B cell (primary cell): Measurements from ENCODE around the gene STXBP1. TPM values are rescaled to one million over a fixed set of nuclear protein-coding genes. Genes with fewer than 3 reads are reported as not detected.

Experiments used
- ATAC-seq: fragments of 200-7000 bp; cut with Tn5 transposase; one replicate; pipeline ENCODE4 v1.10.0; 2021; ENCODE audit warnings: low read depth, mild to moderate bottlenecking, moderate number of reproducible peaks, moderate library complexity
- CTCF ChIA-PET: fragments of 350-600 bp; sonication (Branson Sonifier 250); formaldehyde crosslinking; loops from one replicate; lab custom pipeline; 2021; ENCODE audit warnings: antibody characterized with exemption, inconsistent platforms; lab: Charles Lee
- POLR2A ChIA-PET: fragments of 350-600 bp; sonication (Branson Sonifier 250); formaldehyde crosslinking; loops from one replicate; lab custom pipeline; 2021; ENCODE audit warnings: antibody characterized with exemption; lab: Charles Lee
- DNase-seq: peaks from one replicate; pipeline ENCODE4 v3.0.0; 2013
- H2AFZ ChIP-seq: 2 replicates; pipeline ENCODE4 v1.6.1; 2012; ENCODE audit warnings: mild to moderate bottlenecking, low read depth, low read length; ENCODE audit not compliant: insufficient read depth, poor library complexity, severe bottlenecking
- H3K27ac ChIP-seq, 2 donors: 1 replicate in 1 of 2; 2 replicates in 1 of 2; pipeline ENCODE4 v1.5.1; 2012 to 2013; ENCODE audit warnings: low read length in 2 of 2, mild to moderate bottlenecking in 2 of 2, moderate library complexity in 1 of 2
- H3K27me3 ChIP-seq, 4 experiments: fragments of 200-600 bp in 1 of 4; sonication (generic) in 1 of 4; replicated peaks in 1 of 4; 1 replicate in 2 of 4; 2 replicates in 2 of 4; pipeline versions ENCODE4 v1.6.1 to v1.7.0; 2013 to 2016; ENCODE audit warnings: low read length in 3 of 4, mild to moderate bottlenecking in 2 of 4, mixed read lengths in 1 of 4, moderate library complexity in 1 of 4; ENCODE audit not compliant: insufficient read depth in 4 of 4, control insufficient read depth in 3 of 4; ENCODE audit errors: control extremely low read depth in 1 of 4
- H3K36me3 ChIP-seq, 2 experiments: replicated peaks in 1 of 2; 1 replicate in 1 of 2; 2 replicates in 1 of 2; pipeline versions ENCODE4 v1.6.1 to v1.7.1; 2013; ENCODE audit warnings: low read length in 1 of 2; ENCODE audit not compliant: insufficient read depth in 2 of 2, control insufficient read depth in 1 of 2; ENCODE audit errors: control extremely low read depth in 1 of 2, extremely low read depth in 1 of 2
- H3K4me1 ChIP-seq, 2 donors: fragments of 200-600 bp in 1 of 2; sonication (generic) in 1 of 2; 1 replicate in 1 of 2; 2 replicates in 1 of 2; pipeline versions ENCODE4 v1.5.1 to v1.6.1; 2013 to 2017; ENCODE audit warnings: low read length in 2 of 2; ENCODE audit not compliant: control insufficient read depth in 2 of 2, insufficient read depth in 2 of 2
- H3K4me2 ChIP-seq: replicated peaks from 2 replicates; pipeline ENCODE3; 2012; ENCODE audit warnings: mild to moderate bottlenecking, low read depth, low read length; ENCODE audit not compliant: poor library complexity, severe bottlenecking
- H3K4me3 ChIP-seq, 5 experiments: fragments of 200-600 bp in 1 of 5; sonication (generic) in 1 of 5; 1 replicate in 3 of 5; 2 replicates in 2 of 5; pipeline versions ENCODE4 v1.5.1 to v1.7.0; 2011 to 2016; ENCODE audit warnings: low read length in 4 of 5, mild to moderate bottlenecking in 4 of 5, low read depth in 2 of 5, control low read depth in 1 of 5, moderate library complexity in 1 of 5; ENCODE audit not compliant: insufficient read depth in 1 of 5; ENCODE audit errors: control extremely low read depth in 1 of 5, extremely low read depth in 1 of 5
- H3K79me2 ChIP-seq: fragments of 200-600 bp; sonication (generic); one replicate; pipeline ENCODE4 v1.6.0; 2016; ENCODE audit warnings: low read length; ENCODE audit not compliant: control insufficient read depth, insufficient read depth
- H3K9ac ChIP-seq: fragments of 200-600 bp; sonication (generic); 2 replicates; pipeline ENCODE4 v1.6.1; 2017; ENCODE audit warnings: mild to moderate bottlenecking, low read length, moderate library complexity
- H3K9me3 ChIP-seq, 3 donors: one replicate each; pipeline versions ENCODE4 v1.6.1 to v1.7.1; 2013; ENCODE audit warnings: low read length in 2 of 3; ENCODE audit not compliant: control insufficient read depth in 2 of 3, insufficient read depth in 1 of 3; ENCODE audit errors: control extremely low read depth in 1 of 3
- H4K20me1 ChIP-seq: 2 replicates; pipeline ENCODE4 v1.6.0; 2012; ENCODE audit warnings: mild to moderate bottlenecking, low read length; ENCODE audit not compliant: insufficient read depth, control insufficient read depth, poor library complexity, severe bottlenecking
- H3K27ac Mint-ChIP-seq: one replicate; pipeline ENCODE4 v1.8.0; 2021; ENCODE audit warnings: mixed read lengths
- H3K27me3 Mint-ChIP-seq: one replicate; pipeline ENCODE4 v1.8.0; 2021; ENCODE audit warnings: mixed read lengths
- H3K4me1 Mint-ChIP-seq: one replicate; pipeline ENCODE4 v1.8.0; 2021; ENCODE audit warnings: mixed read lengths
- H3K4me3 Mint-ChIP-seq: one replicate; pipeline ENCODE4 v1.8.0; 2021; ENCODE audit warnings: mixed read lengths
- H3K9me3 Mint-ChIP-seq: one replicate; pipeline ENCODE4 v1.8.0; 2022; ENCODE audit warnings: mixed read lengths; ENCODE audit not compliant: insufficient read depth
- CTCF ChIP-seq: fragments of 200-600 bp; IDR thresholded peaks from one replicate; pipeline ENCODE4 v1.8.0; 2022; ENCODE audit warnings: antibody characterized with exemption, mild to moderate bottlenecking
- EZH2 ChIP-seq: IDR thresholded peaks from 2 replicates; pipeline ENCODE4 v1.6.1; 2012; ENCODE audit warnings: borderline replicate concordance, low read depth, mild to moderate bottlenecking, moderate library complexity, low read length; ENCODE audit not compliant: insufficient read depth, poor library complexity, severe bottlenecking
- WGBS: methylation state at CpG from one replicate; pipeline ENCODE4 v1.1.5; 2013; ENCODE audit warnings: missing lambda C conversion rate; ENCODE audit not compliant: insufficient coverage; 5-methylcytosine and 5-hydroxymethylcytosine counted together
- intact Hi-C: fragments of 100-400 bp; cut with micrococcal nuclease; formaldehyde crosslinking; loops from one replicate; pipeline ENCODE4 v1.10.0; 2022
- polyA plus RNA-seq: library from polyadenylated mRNA; depleted of rRNA; stranded (reverse); fragments of >200 nt; gene quantifications from 2 replicates; pipeline ENCODE4 v1.2.3, GENCODE V29; 2012
- total RNA-seq, 2 donors: library from RNA; stranded (reverse); fragments of 120-200 nt in 1 of 2; gene quantifications; 1 replicate in 1 of 2; 2 replicates in 1 of 2; pipeline versions ENCODE4 v1.2.3 to v1.2.4, GENCODE V29; 2013 to 2022

The STXBP1 gene
- total and polyA plus RNA-seq, 2 donors (not counting 1 experiment from before 2014, with no cell fraction given): 0.62 TPM; not detected in 1

DNA sequence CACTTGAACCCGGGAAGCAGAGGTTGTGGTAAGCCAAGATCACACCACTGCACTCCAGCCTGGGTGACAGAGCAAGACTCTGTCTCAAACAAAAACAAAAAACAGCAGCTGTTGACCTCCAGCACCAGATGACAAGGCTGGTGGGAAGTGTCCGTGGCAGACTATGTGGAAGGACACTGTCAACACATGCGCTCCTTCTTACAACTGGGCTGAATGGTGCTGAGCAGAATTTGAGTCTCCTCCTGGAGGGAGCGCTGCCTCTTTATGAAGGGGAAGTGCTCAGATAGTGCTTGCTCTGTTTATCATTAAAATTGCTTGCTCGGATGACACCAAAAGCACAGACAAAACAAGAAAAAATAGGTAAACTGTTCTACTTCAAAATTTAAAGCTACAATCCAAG, 85.5 kb downstream of the STXBP1 start:
- Mint-ChIP-seq H3K4me1 (peaks cover 14% of the 10 kb centered on the region), H3K27me3 (no peaks in the 10 kb centered on the region), H3K27ac (no peak overlapping the region), H3K4me3 (no peak overlapping the region), H3K9me3 (no peaks in the 10 kb centered on the region)
- ATAC-seq (no peak), DNase-seq (no peak)
- POLR2A ChIA-PET: no interaction called here
- Histone ChIP-seq H2AFZ (peak overlapping the region; percentile 31), H3K4me1 (peaks cover 6 to 12% of the 10 kb centered on the region in 2 donors), H3K79me2 (no peaks in the 10 kb centered on the region), H4K20me1 (no peaks in the 10 kb centered on the region), H3K36me3 (no peaks in the 10 kb centered on the region), H3K4me2 (no peak overlapping the region), H3K27ac (no peak overlapping the region), H3K9ac (no peak overlapping the region), H3K9me3 (no peaks in the 10 kb centered on the region), H3K4me3 (no peak overlapping the region), H3K27me3 (no peaks in the 10 kb centered on the region)
- TF ChIP-seq CTCF (no peak), EZH2 (no peak)
- 100% methylated on average over 2 of the region's 5 CpGs for WGBS
- intact Hi-C loops: no loop called here
- CTCF ChIA-PET: no interaction called here

GRCh38 chr9:127698386-127698785, 86.3 kb downstream of the STXBP1 start:
- POLR2A ChIA-PET: no interaction called here
- H3K4me3 ChIP-seq: no peak overlapping the region
- intact Hi-C loops: no loop called here
- Mint-ChIP-seq H3K27ac (no peak overlapping the region), H3K27me3 (no peaks in the 10 kb centered on the region), H3K4me3 (peak overlapping the region; percentile 53), H3K4me1 (peaks cover 14% of the 10 kb centered on the region), H3K9me3 (no peaks in the 10 kb centered on the region)
- H3K27me3 ChIP-seq: no peaks in the 10 kb centered on the region
- no peak overlapping the region for H3K4me2 ChIP-seq
- H3K27ac ChIP-seq: no peak overlapping the region
- no peaks in the 10 kb centered on the region for H3K36me3 ChIP-seq
- WGBS: 100% methylated on average over 3 of the region's 5 CpGs
- no peaks in the 10 kb centered on the region for H3K9me3 ChIP-seq
- ATAC-seq (no peak), DNase-seq (no peak)
- no peak for TF ChIP-seq EZH2
- TF ChIP-seq CTCF: no peak
- H3K4me1 ChIP-seq: peaks cover 6 to 12% of the 10 kb centered on the region in 2 donors
- CTCF ChIA-PET: interaction anchor here (1.1 kb wide), 1 partner anchor 171 kb away, joined by 3 read pairs; no protein-coding TSS in a partner anchor
- no peak overlapping the region for H2AFZ ChIP-seq
- H3K79me2 ChIP-seq: no peaks in the 10 kb centered on the region
- H4K20me1 ChIP-seq: no peaks in the 10 kb centered on the region
- H3K9ac ChIP-seq: no peak overlapping the region
